ENCODE measurements around the gene CASKIN2.

- TF ChIP-seq POLR2A (IDR thresholded peaks at IDR 0.05) (no peak), POLR2AphosphoS5 (IDR thresholded peaks at IDR 0.05) (no peak)
- TF ChIP-seq, protein P1, sequence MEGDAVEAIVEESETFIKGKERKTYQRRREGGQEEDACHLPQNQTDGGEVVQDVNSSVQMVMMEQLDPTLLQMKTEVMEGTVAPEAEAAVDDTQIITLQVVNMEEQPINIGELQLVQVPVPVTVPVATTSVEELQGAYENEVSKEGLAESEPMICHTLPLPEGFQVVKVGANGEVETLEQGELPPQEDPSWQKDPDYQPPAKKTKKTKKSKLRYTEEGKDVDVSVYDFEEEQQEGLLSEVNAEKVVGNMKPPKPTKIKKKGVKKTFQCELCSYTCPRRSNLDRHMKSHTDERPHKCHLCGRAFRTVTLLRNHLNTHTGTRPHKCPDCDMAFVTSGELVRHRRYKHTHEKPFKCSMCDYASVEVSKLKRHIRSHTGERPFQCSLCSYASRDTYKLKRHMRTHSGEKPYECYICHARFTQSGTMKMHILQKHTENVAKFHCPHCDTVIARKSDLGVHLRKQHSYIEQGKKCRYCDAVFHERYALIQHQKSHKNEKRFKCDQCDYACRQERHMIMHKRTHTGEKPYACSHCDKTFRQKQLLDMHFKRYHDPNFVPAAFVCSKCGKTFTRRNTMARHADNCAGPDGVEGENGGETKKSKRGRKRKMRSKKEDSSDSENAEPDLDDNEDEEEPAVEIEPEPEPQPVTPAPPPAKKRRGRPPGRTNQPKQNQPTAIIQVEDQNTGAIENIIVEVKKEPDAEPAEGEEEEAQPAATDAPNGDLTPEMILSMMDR (IDR thresholded peaks at IDR 0.05): no peak
Measured at GRCh38 chr17:75511610-75512575, 3.4 kb downstream of the CASKIN2 start.
